NCI-H2029 treated with DMSO at 0.1 percent for 48 hours (cell line): Measurements from ENCODE around the gene SYK.

Experiments used
- DNase-seq: peaks from one replicate; lab custom pipeline; 2025; lab: John Stamatoyannopoulos, UW

The SYK gene

GRCh38 chr9:90825586-90825985 is 24.0 kb downstream of the SYK start:
- DNase-seq = no peak

DNA sequence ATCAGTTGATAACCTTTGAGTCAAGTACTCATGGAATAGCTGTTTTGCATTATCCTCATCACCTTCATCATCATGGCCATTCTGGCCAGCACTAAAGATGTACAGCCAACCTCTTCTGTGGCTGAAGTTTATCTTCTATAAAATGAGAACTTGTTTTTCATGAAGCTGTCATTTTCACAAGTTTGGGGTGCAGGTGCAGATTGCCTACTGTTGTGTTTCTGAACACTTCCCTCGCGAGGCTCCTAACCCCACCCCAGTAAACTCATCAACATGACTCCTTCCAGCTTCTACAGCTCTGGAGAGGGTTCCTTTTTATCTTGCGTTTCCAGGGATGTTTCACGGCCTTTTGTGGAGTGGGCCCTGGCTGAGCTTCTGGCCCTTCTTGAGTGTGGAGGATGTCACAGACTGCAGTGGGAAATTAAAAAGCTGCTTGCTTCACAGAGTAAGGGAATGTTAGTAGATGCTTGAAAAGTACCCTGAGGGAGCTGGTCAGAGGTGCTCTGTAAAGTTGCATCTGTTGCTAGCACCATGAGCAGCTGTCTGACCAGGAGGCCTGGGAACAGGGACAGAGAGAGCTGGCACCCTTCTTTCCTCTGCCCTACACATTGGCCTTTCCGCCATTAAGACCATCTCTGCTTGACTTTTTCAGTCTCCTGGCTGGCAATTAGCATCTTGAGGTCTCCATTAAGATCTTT is 24.9 kb downstream of the SYK start:
- no peak for DNase-seq

GRCh38 chr9:90827181-90827871 is 25.7 kb downstream of the SYK start:
- DNase-seq = no peak

- DNase-seq = no peak
Measured at GRCh38 chr9:90830051-90830450, 28.4 kb downstream of the SYK start.

- peak; percentile 88 for DNase-seq
Measured at GRCh38 chr9:90830977-90831376, 29.4 kb downstream of the SYK start.

DNA sequence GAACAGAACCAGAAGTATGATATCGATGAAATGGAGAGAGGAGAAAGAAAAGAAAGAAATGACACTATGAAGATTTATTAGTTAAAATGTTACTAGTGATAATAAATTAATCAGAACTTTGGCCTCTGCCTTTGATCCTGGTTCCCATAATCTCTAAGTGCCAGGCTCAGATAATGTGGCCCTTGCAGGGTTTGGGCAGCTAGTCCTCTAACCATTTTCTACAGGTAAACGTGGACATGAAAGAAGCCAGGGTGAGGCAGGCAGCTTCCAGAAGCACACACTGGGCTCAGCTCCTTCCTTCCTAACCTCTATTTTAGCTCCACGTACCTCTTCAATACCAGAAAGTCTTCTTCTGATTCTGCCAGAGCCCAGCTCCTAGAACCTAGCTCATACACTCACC is 30.6 kb downstream of the SYK start:
- DNase-seq = no peak

- DNase-seq = peak; percentile 91
Measured at GRCh38 chr9:90834828-90835595, 33.4 kb downstream of the SYK start.

DNA sequence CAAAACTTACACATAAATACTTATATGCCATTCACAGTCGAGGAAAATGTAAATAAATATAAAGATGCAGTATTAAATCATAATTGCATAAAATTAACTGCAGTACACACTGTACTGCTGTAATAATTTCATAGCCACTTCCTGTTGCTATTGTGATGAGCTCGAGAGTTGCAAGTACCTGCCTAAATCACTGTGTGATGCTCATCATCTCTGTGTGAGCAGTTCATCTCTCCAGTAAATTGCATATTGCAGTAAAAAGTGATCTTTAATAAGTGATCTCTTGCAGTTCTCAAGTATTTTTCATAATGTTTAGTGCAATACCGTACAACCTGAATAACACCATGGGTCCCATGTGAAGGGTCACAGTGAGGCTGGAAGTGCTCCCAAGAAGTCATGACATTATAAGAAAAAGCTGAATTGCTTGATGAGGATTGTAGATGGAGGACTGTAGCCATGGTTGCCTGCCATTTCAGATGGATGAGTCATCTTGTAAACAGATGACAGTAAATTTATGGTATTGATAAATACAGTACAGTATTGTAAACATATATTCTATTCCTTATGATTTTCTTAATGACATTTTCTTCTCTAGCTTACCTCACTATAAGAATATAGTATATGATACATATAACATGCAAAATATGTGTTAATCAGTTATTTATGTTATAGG is 34.9 kb downstream of the SYK start:
- no peak for DNase-seq

- no peak for DNase-seq
Measured at GRCh38 chr9:90838098-90838497, 36.5 kb downstream of the SYK start.

GRCh38 chr9:90838581-90839154 is 37.0 kb downstream of the SYK start:
- DNase-seq = no peak

DNA sequence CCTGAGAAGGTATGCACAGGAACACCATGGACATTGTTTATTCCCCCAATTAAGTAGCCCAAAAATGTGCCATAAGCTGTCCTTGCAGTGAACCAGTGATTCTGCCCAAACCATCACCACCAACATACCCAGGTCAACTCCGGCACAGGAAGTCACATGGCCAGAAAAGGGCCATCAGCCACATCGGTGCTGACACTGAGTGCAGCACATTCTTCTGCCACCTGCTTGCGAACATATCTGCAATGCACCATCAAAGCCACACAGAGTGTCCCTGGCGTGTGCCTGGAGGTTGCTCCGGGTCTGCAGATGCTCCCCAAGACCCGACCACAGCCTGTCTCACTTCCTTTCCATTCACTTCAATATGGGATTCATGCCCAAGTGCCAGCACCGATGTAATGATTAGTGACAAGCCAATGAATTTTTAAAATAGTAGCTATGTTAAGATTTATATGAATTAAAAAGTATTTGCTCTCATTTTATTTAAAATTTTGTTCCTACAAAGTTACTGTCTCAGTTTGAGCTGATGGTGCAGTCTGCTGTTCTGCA is 37.6 kb downstream of the SYK start:
- DNase-seq = no peak

DNA sequence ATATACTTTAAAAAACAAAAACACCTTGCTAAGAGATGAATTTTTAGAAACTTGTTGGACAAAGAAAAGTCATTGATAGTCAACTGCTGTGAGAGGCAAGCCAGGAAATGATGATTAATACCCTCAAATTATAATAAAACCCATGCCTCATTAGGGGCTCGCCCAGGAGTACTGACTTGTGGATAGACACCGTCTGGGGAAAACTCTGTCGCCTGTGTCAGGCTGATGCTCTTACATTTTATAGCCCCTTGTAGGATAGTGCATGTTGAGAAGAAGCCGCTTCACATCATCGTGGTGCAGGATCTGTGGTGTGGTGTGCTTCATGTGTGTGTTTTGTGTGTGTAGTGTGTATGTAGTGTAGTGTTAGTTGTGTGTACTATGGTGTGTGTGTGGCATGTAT is 39.1 kb downstream of the SYK start:
- no peak for DNase-seq

- no peak for DNase-seq
Measured at GRCh38 chr9:90841213-90841612, 39.6 kb downstream of the SYK start.

DNA sequence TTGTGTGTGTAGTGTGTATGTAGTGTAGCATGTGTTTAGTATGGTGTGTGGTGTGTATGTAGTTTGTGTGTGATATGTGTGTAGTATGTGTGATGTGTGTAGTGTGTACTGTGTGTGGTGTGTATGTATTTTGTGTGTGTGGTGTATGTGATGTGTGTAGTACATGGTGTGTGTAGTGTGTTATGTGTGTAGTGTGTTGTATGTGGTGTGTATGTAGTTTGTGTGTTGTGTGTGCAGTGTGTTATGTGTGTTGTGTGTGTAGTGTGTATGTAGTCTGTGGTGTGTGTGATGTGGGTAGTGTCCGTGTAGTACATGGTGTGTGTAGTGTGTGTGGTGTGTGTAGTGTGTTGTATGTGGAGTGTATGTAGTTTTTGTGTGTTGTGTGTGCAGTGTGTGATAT is 40.0 kb downstream of the SYK start:
- DNase-seq = no peak

DNA sequence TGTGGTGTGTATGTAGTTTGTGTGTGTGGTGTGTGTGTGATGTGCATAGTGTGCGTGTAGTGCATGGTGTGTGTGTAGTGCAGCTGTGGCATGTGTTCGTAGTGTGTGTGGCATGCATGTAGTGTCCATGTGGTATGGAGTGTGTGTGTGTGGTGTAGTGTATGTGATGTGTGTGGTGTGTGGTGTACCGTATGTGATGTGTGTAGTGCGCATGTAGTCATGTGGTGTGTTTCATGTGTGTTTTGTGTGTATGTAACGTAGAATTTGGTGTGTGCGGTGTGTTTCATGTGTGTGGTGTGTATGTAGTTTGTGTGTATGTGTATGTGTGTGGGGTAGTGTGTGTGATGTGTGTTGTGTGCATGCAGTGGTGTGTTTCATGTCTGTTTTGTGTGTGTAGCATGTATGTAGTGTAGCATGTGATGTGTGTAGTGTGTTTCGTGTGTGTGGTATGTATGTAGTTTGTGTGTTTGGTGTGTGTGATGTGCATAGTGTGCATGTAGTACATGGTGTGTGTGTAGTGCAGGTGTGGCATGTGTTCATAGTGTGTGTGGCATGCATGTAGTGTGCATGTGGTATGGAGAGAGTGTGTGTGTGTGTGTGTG is 40.7 kb downstream of the SYK start:
- DNase-seq = no peak

GRCh38 chr9:90842996-90843395 is 41.4 kb downstream of the SYK start:
- DNase-seq = no peak

DNA sequence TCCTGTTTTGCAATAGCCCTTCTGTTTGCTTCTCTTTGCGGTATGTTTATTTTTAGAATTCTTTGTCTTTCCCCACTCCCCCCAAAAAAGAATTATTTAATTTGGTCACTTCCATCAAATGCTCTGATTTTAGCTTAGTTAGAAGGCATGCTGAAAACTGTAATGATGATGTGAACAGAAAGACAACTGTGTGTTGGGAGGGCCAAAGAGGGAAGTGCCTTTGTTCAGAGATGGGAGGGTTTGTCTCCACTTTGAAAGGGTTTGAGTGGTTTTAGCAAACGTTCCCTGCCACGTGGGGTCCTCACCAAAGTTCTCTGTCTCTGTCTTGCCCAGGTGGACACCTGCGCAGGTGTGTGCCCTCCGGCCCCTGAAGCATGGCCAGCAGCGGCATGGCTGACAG is 41.9 kb downstream of the SYK start:
- DNase-seq = no peak

DNA sequence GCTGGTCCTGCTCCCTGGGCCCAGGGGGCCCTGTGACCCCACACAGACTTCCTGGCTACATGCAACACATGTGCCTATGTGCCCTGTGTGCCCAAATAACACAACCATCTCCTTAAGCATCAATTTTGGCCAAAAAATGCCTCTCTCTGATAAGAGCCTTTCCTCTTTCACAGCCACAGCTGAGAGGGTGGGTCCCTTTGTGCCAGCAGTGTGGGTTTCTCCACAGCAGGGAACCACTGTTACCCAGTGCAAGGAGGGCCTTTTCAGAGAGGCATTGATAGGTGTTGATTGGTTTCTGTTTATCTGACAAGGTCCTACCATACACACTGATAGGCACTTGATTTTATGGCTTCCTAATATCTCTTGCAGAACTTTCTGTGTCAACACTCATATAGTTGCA is 42.7 kb downstream of the SYK start:
- DNase-seq = no peak

DNA sequence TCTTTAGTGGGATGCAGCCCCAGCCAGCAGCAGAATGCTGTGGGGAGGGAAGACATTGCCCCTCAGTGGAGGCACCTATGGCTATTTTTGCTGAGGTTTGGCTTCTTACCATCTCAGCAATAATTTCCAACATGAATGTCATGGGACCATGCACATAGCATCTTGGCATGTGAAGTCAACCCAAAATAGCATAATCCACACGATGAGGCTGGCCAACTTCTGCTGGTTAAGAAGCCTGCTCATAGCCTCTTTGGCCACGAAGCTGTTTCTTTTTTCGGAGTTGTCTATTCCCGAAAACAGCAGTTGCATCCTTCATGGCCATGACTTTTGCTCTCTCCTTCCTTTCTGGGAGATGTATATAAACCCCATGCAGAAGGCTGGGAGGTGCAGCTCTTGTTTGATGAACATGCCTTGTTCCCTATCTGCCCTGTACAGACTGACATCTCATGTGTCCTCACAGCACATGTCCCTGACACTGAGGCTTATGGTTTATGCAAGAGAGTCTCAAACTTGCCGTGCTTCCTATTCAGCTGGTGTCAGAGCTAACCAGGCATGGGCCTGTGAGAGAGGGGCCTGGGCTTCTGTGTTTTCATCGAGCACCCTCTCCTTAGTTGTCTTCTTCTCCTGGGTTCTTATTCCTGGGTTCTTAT is 45.3 kb downstream of the SYK start:
- no peak for DNase-seq

DNA sequence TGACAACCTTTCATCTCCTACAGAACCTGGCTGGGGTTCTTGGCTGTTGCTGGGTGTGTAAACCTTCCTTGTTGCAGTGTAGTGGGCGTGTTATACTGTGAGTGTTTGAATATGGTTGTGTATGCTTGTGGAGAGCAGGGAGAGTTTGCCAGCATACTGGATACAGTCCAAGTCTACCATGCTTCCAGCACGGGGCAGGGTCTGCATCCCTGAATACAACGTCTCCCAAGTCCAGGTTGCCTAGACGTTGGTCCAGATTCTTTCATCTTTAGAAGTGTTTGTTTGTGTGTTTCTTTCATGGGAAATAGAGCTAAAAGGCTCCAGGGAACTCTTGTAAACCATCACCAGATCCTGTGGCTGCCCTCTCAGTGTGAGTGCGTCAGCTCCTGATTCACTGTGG is 46.4 kb downstream of the SYK start:
- peak; percentile 75 for DNase-seq

DNA sequence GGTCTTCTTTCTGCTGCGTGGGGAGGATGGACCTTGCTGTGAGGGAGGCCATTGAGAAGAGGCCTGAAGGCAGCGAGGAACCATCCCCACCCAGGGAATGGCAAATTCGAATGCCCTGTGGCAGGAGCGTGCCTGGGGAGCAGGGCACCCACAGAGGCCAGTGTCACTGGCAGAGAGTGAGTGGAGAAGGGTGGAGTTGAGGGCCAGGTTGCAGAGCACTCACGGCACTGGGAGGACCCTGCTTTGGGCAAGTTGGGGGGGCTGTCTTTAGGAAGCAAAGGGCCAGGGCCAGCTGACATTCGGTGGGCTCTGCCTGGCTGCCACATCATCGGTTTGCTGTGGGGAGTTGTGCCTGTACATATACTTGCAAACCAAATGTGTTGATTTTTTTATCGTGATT is 47.2 kb downstream of the SYK start:
- no peak for DNase-seq
